Liver (tissue), 9 donors: ENCODE measurements around the gene SORCS2. TPM values are rescaled to one million over a fixed set of nuclear protein-coding genes. Genes with fewer than 3 reads are reported as not detected.

ENCODE experiments used
- DNase-seq: peaks from one replicate; pipeline ENCODE4 v3.0.0-alpha.2; 2017; ENCODE audit warnings: low spot score
- H3K27ac ChIP-seq, 2 donors: one replicate each; pipeline ENCODE4 v1.7.0; 2013; ENCODE audit warnings: inconsistent platforms in 2 of 2, low read length in 2 of 2, control low read depth in 1 of 2, low read depth in 1 of 2, mild to moderate bottlenecking in 1 of 2
- H3K27me3 ChIP-seq, 4 donors: one replicate each; pipeline versions ENCODE4 v1.6.1 to v1.7.0; 2013; ENCODE audit warnings: low read length in 3 of 4, inconsistent platforms in 1 of 4, mild to moderate bottlenecking in 1 of 4, moderate library complexity in 1 of 4; ENCODE audit not compliant: control insufficient read depth in 4 of 4, insufficient read depth in 4 of 4
- H3K36me3 ChIP-seq, 4 donors: one replicate each; pipeline versions ENCODE4 v1.6.1 to v1.7.0; 2013; ENCODE audit warnings: low read length in 3 of 4, mild to moderate bottlenecking in 3 of 4, low read depth in 1 of 4, moderate library complexity in 1 of 4; ENCODE audit not compliant: control insufficient read depth in 4 of 4, insufficient read depth in 3 of 4
- H3K4me1 ChIP-seq, 4 donors: one replicate each; pipeline versions ENCODE4 v1.6.1 to v1.7.0; 2013; ENCODE audit warnings: low read length in 3 of 4, mild to moderate bottlenecking in 3 of 4, moderate library complexity in 1 of 4; ENCODE audit not compliant: control insufficient read depth in 4 of 4, insufficient read depth in 4 of 4
- H3K4me3 ChIP-seq, 3 donors: one replicate each; pipeline versions ENCODE4 v1.6.1 to v1.7.0; 2013; ENCODE audit warnings: low read length in 3 of 3, control low read depth in 1 of 3, low read depth in 1 of 3, mild to moderate bottlenecking in 1 of 3
- H3K9ac ChIP-seq, 2 donors: one replicate each; pipeline ENCODE4 v1.7.0; 2013; ENCODE audit warnings: low read length in 2 of 2, mild to moderate bottlenecking in 2 of 2, moderate library complexity in 2 of 2, control low read depth in 1 of 2, low read depth in 1 of 2
- H3K9me3 ChIP-seq, 4 donors: one replicate each; pipeline versions ENCODE4 v1.6.1 to v1.7.0; 2013; ENCODE audit warnings: low read length in 3 of 4; ENCODE audit not compliant: control insufficient read depth in 4 of 4
- EGR1 ChIP-seq, 2 donors: IDR thresholded peaks; 2 replicates each; pipeline ENCODE4 v1.6.1; 2016 to 2018; ENCODE audit warnings: antibody characterized with exemption in 2 of 2, low read depth in 2 of 2
- FOXA1 ChIP-seq: IDR thresholded peaks from 2 replicates; pipeline ENCODE4 v1.6.1; 2016; ENCODE audit warnings: antibody characterized with exemption
- FOXA2 ChIP-seq: IDR thresholded peaks from 2 replicates; pipeline ENCODE4 v1.6.1; 2016; ENCODE audit warnings: antibody characterized with exemption
- GABPA ChIP-seq, 2 donors: IDR thresholded peaks in 1 of 2; conservative IDR thresholded peaks in 1 of 2; 2 replicates each; pipeline ENCODE4 v1.6.1; 2016; ENCODE audit warnings: antibody characterized with exemption in 2 of 2, mild to moderate bottlenecking in 1 of 2, moderate library complexity in 1 of 2
- HNF4A ChIP-seq, 2 donors: conservative IDR thresholded peaks; 2 replicates each; pipeline ENCODE4 v1.6.1; 2016; ENCODE audit warnings: antibody characterized with exemption in 2 of 2, mild to moderate bottlenecking in 2 of 2
- HNF4G ChIP-seq: IDR thresholded peaks from 2 replicates; pipeline ENCODE4 v1.6.1; 2016; ENCODE audit warnings: antibody characterized with exemption
- JUND ChIP-seq, 2 donors: IDR thresholded peaks; 2 replicates each; pipeline ENCODE4 v1.6.1; 2016; ENCODE audit warnings: antibody characterized with exemption in 2 of 2
- NR2F2 ChIP-seq: IDR thresholded peaks from 2 replicates; pipeline ENCODE4 v1.6.1; 2016; ENCODE audit warnings: antibody characterized with exemption
- RAD21 ChIP-seq, 2 donors: IDR thresholded peaks; 2 replicates each; pipeline ENCODE4 v1.6.1; 2016; ENCODE audit warnings: antibody characterized with exemption in 2 of 2, mild to moderate bottlenecking in 2 of 2
- RXRA ChIP-seq, 2 donors: IDR thresholded peaks; 2 replicates each; pipeline ENCODE4 v1.6.1; 2017 to 2018; ENCODE audit warnings: antibody characterized with exemption in 2 of 2, mild to moderate bottlenecking in 1 of 2
- SP1 ChIP-seq: IDR thresholded peaks from 2 replicates; pipeline ENCODE4 v1.6.1; 2018; ENCODE audit warnings: antibody characterized with exemption, mild to moderate bottlenecking
- TAF1 ChIP-seq: conservative IDR thresholded peaks from 2 replicates; pipeline ENCODE4 v1.6.1; 2016; ENCODE audit warnings: antibody characterized with exemption, mild to moderate bottlenecking
- YY1 ChIP-seq: IDR thresholded peaks from 2 replicates; pipeline ENCODE4 v1.6.1; 2016; ENCODE audit warnings: antibody characterized with exemption, mild to moderate bottlenecking
- WGBS: extraction: QIAGEN DNeasy Blood & Tissue Kit; methylation state at CpG from one replicate; pipeline ENCODE4 v1.1.7; 2013; 5-methylcytosine and 5-hydroxymethylcytosine counted together
- polyA plus RNA-seq, 2 donors: library from polyadenylated mRNA; stranded (reverse) in 1 of 2; unstranded in 1 of 2; fragments of 200-250 nt in 1 of 2; fragments of >200 nt in 1 of 2; fragmentation: Nextera tagmentation in 1 of 2; extraction: Ambion mirVana in 1 of 2; gene quantifications; one replicate each; pipeline versions ENCODE4 v1.2.1 to v1.2.3, GENCODE V29; 2013 to 2015
- total RNA-seq, 2 donors: library from RNA; depleted of rRNA; stranded (reverse); fragments of >200 nt; gene quantifications; one replicate each; pipeline ENCODE4 v1.2.3, GENCODE V29; 2014
- TF ChIP-seq, protein P1 (sequence below): IDR thresholded peaks from 2 replicates; pipeline ENCODE4 v1.6.1; 2016; ENCODE audit warnings: antibody characterized with exemption
- TF ChIP-seq, protein P2 (sequence below): fragments of 150-350 bp; IDR thresholded peaks from 2 replicates; pipeline ENCODE4 v1.5.1; 2017; ENCODE audit warnings: improper control_type of control experiment, low read depth, low read length; ENCODE audit not compliant: missing input control
- TF ChIP-seq, protein P3 (sequence below): IDR thresholded peaks from 2 replicates; pipeline ENCODE4 v1.6.1; 2016; ENCODE audit warnings: antibody characterized with exemption
- TF ChIP-seq, protein P4 (sequence below): IDR thresholded peaks from 2 replicates; pipeline ENCODE4 v1.6.1; 2016; ENCODE audit warnings: antibody characterized with exemption
- TF ChIP-seq, protein P5 (sequence below): IDR thresholded peaks from 2 replicates; pipeline ENCODE4 v1.6.1; 2016; ENCODE audit warnings: antibody characterized with exemption, mild to moderate bottlenecking
- donor health status: healthy.
- donor health status: healthy.
- donor health status: healthy.
- donor health status: healthy.
- donor health status: healthy.

SORCS2 gene
- total and polyA plus RNA-seq, 4 donors: 0.10 to 1.4 (median 0.92) TPM

DNA sequence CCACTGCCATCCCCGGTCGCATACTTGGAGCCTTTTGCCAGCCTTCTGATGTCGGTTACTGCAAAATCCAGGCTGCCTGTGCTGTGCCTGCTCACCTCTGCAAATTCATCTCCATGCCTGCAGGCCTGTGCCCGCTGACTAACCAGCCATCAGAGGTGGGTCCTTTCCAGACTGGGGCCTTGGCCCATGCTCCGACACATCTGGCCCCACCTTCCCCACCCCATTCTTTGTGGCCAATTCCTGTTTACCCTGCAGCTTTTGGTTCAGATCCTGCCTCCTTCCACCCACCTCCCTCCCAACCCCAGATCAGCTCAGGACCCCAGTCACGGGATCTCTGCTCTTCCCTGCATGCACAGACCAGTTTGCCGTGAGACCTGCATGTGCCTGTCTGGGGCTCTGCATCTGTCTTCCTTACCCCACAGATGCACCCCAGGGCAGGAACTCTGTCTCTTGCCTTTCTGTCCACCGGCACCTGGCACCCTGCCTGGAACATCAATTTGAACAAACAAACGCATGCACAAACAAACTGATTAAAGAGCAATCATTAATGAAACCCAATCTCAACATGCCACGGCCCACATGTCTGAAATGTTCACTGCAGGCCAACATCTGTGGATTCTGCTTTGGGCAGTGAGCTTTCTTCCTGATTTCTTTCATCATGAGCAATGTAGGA is 355.2 kb downstream of the SORCS2 start:
- DNase-seq: peak; percentile 59
- Histone ChIP-seq H3K27ac (peak overlapping the region in 1 of 2 donors; percentile 47), H3K36me3 (no peaks in the 10 kb centered on the region), H3K4me3 (no peak overlapping the region), H3K4me1 (peaks cover 11 to 47% (median 36%) of the 10 kb centered on the region in 4 donors), H3K9me3 (peaks cover 0 to 4% (median 0%) of the 10 kb centered on the region in 4 donors), H3K27me3 (no peaks in the 10 kb centered on the region), H3K9ac (no peak overlapping the region)
- TF ChIP-seq NR2F2 (no peak), RAD21 (IDR thresholded peaks at IDR 0.05) (peak; percentile 50 to 62), FOXA1 (peak; percentile 74), EGR1 (IDR thresholded peaks at IDR 0.05; ENCODE audit: low read depth in 2 of 2) (peak in 1 of 2 donors; percentile 36), HNF4G (no peak), TAF1 (no peak), JUND (IDR thresholded peaks at IDR 0.05) (peak in 1 of 2 donors; percentile 59), YY1 (peak; percentile 50), GABPA (IDR thresholded peaks at IDR 0.05 in 1 of 2, conservative IDR thresholded peaks at IDR 0.05 in 1 of 2) (peak in 1 of 2 donors; percentile 17), SP1 (peak; percentile 57), RXRA (IDR thresholded peaks at IDR 0.05) (peak; percentile 57 to 95), HNF4A (conservative IDR thresholded peaks at IDR 0.05) (peak; percentile 45 to 78), FOXA2 (peak; percentile 87)
- TF ChIP-seq, protein P1, sequence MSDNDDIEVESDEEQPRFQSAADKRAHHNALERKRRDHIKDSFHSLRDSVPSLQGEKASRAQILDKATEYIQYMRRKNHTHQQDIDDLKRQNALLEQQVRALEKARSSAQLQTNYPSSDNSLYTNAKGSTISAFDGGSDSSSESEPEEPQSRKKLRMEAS: peak; percentile 75
- TF ChIP-seq, protein P2, sequence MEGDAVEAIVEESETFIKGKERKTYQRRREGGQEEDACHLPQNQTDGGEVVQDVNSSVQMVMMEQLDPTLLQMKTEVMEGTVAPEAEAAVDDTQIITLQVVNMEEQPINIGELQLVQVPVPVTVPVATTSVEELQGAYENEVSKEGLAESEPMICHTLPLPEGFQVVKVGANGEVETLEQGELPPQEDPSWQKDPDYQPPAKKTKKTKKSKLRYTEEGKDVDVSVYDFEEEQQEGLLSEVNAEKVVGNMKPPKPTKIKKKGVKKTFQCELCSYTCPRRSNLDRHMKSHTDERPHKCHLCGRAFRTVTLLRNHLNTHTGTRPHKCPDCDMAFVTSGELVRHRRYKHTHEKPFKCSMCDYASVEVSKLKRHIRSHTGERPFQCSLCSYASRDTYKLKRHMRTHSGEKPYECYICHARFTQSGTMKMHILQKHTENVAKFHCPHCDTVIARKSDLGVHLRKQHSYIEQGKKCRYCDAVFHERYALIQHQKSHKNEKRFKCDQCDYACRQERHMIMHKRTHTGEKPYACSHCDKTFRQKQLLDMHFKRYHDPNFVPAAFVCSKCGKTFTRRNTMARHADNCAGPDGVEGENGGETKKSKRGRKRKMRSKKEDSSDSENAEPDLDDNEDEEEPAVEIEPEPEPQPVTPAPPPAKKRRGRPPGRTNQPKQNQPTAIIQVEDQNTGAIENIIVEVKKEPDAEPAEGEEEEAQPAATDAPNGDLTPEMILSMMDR: no peak
- TF ChIP-seq, protein P3, sequence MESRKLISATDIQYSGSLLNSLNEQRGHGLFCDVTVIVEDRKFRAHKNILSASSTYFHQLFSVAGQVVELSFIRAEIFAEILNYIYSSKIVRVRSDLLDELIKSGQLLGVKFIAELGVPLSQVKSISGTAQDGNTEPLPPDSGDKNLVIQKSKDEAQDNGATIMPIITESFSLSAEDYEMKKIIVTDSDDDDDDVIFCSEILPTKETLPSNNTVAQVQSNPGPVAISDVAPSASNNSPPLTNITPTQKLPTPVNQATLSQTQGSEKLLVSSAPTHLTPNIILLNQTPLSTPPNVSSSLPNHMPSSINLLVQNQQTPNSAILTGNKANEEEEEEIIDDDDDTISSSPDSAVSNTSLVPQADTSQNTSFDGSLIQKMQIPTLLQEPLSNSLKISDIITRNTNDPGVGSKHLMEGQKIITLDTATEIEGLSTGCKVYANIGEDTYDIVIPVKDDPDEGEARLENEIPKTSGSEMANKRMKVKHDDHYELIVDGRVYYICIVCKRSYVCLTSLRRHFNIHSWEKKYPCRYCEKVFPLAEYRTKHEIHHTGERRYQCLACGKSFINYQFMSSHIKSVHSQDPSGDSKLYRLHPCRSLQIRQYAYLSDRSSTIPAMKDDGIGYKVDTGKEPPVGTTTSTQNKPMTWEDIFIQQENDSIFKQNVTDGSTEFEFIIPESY: no peak
- TF ChIP-seq, protein P4, sequence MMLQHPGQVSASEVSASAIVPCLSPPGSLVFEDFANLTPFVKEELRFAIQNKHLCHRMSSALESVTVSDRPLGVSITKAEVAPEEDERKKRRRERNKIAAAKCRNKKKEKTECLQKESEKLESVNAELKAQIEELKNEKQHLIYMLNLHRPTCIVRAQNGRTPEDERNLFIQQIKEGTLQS: no peak
- TF ChIP-seq, protein P5, sequence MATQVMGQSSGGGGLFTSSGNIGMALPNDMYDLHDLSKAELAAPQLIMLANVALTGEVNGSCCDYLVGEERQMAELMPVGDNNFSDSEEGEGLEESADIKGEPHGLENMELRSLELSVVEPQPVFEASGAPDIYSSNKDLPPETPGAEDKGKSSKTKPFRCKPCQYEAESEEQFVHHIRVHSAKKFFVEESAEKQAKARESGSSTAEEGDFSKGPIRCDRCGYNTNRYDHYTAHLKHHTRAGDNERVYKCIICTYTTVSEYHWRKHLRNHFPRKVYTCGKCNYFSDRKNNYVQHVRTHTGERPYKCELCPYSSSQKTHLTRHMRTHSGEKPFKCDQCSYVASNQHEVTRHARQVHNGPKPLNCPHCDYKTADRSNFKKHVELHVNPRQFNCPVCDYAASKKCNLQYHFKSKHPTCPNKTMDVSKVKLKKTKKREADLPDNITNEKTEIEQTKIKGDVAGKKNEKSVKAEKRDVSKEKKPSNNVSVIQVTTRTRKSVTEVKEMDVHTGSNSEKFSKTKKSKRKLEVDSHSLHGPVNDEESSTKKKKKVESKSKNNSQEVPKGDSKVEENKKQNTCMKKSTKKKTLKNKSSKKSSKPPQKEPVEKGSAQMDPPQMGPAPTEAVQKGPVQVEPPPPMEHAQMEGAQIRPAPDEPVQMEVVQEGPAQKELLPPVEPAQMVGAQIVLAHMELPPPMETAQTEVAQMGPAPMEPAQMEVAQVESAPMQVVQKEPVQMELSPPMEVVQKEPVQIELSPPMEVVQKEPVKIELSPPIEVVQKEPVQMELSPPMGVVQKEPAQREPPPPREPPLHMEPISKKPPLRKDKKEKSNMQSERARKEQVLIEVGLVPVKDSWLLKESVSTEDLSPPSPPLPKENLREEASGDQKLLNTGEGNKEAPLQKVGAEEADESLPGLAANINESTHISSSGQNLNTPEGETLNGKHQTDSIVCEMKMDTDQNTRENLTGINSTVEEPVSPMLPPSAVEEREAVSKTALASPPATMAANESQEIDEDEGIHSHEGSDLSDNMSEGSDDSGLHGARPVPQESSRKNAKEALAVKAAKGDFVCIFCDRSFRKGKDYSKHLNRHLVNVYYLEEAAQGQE: no peak
- 28% methylated on average over 10 of the region's 10 CpGs for WGBS
